AG10803 (cell line): ENCODE data around the gene CCDC167.
"Not testable (repeated sequence)": the region's sequence is repeated elsewhere in the genome, so short reads cannot be mapped to it uniquely, and the experiment has no call there.

ENCODE experiments used
- DNase-seq: peaks from one replicate; pipeline ENCODE4 v3.0.0; 2010; ENCODE audit warnings: low read depth
- H3K4me3 ChIP-seq: 2 replicates; pipeline ENCODE4 v1.5.1; 2011; ENCODE audit warnings: mild to moderate bottlenecking, low read length, control low read depth
- CTCF ChIP-seq: conservative IDR thresholded peaks from 2 replicates; pipeline ENCODE4 v1.5.1; 2011; ENCODE audit warnings: mild to moderate bottlenecking, low read length, control low read depth, inconsistent platforms

Gene CCDC167

GRCh38 chr6:37502703-37503291, 3.1 kb upstream of the CCDC167 start:
- DNase-seq: no peak
- no peak overlapping the region for H3K4me3 ChIP-seq
- TF ChIP-seq CTCF: no peak

DNA sequence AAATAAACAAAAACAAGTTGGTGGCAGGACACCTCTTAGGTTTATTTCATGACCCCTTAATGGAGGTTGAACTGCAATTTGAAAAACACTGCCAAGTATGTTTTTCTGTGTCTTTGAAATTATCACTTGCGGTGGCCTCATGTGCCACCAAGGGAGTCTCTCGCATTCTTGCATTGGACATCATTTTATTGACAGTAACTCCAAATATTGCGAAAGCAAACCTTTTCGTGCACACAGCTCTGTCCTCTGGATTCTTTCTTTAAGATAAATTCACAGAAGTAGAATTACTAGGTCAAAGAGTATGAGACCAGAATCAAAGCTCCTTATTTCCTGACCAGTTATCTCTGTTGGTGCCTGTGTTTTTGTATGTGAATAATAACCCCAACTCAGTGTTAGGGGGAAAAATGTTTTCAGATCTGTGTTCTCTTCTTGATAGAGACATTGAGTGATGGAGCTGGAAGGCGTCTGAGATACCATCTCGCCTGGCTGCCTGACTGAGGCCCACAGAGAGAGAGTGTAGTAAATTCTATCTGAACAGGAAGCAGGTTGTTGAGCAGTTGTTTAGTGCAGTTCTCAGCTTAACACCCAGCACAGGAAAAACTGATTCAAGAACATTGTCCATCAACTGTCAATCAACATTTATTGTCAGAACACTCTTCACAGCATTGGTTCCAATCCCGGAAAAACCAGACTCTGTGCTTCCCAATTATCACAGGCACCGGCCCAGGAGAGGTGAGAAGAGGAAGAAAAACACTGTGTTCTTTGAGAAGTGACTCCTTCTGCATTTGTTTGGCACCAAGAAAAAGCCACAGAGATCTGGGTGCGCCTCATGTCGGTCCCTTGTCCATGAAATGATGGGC, 2.2 kb upstream of the CCDC167 start:
- DNase-seq: no peak
- TF ChIP-seq CTCF: no peak

DNA sequence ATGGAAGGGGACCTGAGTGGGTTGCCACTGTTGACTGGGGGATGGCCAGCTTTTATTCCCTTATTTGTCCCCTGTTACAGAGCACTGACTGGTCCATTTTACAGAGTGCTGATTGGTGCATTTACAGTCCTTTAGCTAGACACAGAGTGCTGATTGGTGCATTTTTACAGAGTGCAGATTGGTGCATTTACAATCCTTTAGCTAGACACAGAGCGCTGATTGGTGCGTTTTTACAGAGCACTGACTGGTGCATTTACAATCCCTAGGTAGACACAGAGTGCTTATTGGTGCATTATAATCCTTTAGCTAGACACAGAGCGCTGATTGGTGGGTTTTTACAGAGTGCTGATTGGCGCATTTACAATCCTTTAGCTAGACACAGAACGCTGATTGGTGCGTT, 1.2 kb upstream of the CCDC167 start:
- not testable (repeated sequence) for DNase-seq, H3K4me3 ChIP-seq

More for the DNA sequence above, 2.2 kb upstream of the CCDC167 start:
- H3K4me3 ChIP-seq: no peak overlapping the region

DNA sequence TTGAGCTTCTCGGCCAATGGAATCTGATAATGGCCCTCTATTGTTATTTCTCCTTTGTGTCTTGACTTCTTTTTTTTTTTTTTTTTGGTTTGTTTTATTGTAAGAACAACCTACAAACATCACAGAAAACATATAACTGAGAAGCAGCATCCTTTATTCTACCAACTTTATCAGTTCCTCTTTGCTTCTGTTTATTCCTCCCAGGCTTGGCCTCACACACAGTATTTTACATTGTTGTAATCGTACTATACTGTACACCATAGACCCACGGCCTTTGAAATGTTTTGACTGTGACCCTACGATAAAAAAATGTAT, 558 bp upstream of the CCDC167 start:
- DNase-seq: no peak
- no peak overlapping the region; the same call in 1 of the 2 replicates for H3K4me3 ChIP-seq
- no peak for TF ChIP-seq CTCF

DNA sequence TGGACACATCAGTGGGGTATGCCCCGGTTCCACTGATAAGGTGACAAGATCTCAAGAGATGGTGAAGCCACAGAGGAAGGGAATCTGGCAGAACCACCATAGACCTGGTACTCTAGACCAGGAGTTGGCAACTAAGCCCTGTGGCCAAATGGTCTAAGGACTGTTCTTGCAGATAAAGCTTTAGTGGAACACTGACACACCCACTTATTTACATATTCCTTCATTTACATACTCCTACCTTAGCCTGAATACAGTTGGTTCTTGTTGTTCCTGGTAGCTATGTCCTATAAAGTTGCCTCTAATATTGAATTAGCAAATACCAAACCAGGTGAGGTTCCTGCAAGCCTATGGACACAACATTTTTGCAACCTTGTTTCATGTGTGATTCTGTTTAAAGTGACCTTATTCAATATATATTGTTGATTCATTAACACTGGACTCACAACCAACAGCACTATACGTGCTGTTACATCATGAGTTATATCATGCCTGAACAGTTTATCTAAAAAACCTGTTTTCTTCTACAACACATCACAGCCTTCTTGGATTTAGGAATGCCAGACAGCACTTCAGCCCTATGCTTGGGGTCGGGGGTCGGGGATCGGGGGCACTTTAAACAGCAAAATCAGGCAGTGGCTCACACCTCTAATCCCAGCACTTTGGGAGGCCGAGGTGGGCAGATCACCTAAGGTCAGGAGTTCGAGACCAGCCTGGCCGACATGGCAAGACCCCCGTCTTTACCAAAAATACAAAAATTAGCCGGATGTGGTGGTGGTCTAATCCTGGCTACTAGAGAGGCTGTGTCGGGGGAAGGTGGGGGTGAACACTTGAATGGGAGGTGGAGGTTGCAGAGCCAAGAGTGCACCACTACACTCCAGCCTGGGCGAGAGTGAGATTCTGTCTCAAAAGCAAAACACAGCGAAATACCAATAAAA, 2.5 kb downstream of the CCDC167 start:
- DNase-seq: no peak
- no peak overlapping the region for H3K4me3 ChIP-seq
- TF ChIP-seq CTCF: no peak

DNA sequence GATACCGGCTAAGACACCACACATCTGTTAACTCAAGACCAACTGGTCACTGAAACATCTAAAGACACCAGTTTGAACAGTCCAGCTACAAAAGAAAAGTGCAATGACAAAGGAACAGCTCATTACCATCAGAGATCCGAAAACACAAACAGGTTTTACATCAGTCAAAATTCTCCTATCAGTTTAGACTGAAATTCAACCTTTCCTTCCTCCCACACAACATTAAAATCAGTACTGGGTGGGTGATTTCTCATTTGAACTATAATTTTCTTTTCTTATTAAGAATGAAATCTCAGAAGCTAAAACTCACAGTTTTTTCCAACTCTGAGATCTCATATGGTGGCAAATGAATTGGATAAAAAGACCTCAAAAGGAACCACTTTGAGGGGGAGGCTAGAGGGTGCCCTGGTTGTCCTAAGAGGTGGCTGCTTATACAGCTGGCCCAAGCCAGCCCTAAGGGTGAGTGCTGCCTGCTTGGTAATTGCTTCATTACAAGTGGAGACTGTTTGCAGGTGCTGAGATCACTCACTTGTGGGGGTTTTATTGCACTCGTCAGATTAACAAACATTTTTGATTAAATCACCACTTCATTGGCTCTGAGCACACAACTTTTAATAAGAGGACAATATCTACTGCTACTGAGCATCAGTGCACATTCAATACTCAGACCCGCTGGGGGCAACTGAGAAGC, 4.3 kb downstream of the CCDC167 start:
- no peak for DNase-seq
- no peak overlapping the region for H3K4me3 ChIP-seq
- TF ChIP-seq CTCF: no peak

DNA sequence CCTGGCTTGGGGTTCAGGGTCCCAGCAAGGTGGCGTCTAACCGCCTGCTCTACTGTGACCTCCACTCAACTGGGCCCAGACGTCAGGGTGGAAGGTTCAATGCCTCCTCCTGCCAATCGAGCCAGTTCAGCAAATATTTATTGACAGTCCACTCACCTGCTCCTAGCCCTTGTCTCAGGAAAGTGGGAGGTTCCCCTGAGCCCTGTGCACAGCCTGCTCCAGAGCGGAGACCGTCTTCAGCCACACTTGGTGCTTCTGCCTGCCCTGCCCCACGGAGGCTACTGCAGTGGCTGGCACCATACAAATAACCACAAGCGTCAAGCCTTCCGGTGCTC, 6.1 kb downstream of the CCDC167 start:
- no peak for TF ChIP-seq CTCF
- no peak overlapping the region for H3K4me3 ChIP-seq
- DNase-seq: no peak
